ENCODE results near the gene RITA1. TPM values are rescaled to one million over a fixed set of nuclear protein-coding genes. Genes with fewer than 3 reads are reported as not detected.
A peak's percentile ranks its signal among the peaks of the same experiment; 100 is the strongest.

Gene RITA1
- total and polyA plus RNA-seq, 2 experiments from 2014 or later, result 20.0 to 40.4 TPM

DNA sequence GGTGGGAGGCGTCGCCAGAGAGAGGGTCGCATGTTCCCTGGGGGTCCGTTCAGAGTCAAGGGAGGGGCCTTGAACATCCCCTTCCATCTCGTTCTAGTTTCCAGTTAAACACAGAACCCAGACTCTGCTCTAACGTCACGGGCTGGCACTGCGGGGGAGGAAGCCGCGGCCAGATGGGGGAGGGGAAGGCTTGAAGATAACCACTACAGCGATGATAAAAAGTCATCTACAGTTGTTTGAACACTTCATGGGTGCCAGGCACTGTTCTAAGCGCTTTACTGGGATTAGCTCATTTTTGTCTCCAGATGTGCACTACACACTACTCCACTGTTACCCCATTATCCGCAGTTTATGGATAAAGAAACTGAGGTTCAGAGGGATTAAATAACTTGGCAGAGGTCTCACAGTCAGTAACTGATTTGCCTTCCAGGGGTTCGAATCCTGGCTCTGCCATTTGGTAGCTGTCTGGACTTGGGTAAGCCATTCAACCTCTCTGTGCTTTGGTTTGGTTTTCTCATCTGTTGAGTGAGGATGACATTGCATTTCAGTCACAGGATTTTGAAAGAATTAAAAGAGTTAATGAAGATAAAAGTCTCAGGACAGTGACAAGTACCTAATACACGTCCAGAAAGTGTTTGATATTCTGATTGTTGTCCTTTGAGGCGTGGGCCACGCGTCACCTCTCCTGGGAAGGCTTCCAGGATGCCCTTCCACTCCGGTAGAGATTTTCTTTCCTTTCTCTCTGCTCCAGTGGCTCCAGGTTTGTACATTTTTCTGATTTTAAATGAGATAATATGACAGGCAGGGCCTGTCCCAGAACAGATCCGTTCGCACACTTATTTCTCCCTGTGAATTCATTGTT is 49.2 kb upstream of the RITA1 start:
- Mint-ChIP-seq H3K4me3 (peak overlapping the region; percentile 83), H3K27ac (peak overlapping the region; percentile 71), H3K9me3 (no peaks in the 10 kb centered on the region), H3K4me1 (peaks cover 15% of the 10 kb centered on the region), H3K27me3 (ENCODE audit: insufficient read depth, low read depth, poor library complexity) (peaks cover 21% of the 10 kb centered on the region), H3K36me3 (ENCODE audit: low read depth) (no peaks in the 10 kb centered on the region)
- DNase-seq (ENCODE audit: low spot score), result peak; percentile 55
- H3K4me2 ChIP-seq, result peak overlapping the region; percentile 98
- no peaks in the 10 kb centered on the region for H3K36me3 ChIP-seq (ENCODE audit: insufficient read depth)
- peak overlapping the region; percentile 80 for H3K4me3 ChIP-seq
- H3F3A ChIP-seq (replicated peaks; ENCODE audit: low read depth), result 0 out of 2 replicates have a peak, but pooled peaks cover 4% of the 10 kb centered on the region
- no peaks in the 10 kb centered on the region for H4K20me1 ChIP-seq (replicated peaks; ENCODE audit: insufficient read depth)
- no peak overlapping the region for H3K27ac ChIP-seq (ENCODE audit: low read depth)
- peaks cover 14% of the 10 kb centered on the region for H3K4me1 ChIP-seq (ENCODE audit: insufficient read depth)
- H2AFZ ChIP-seq, result peak overlapping the region; percentile 99
- TF ChIP-seq CREB1 (CRISPR knock-in tag; IDR thresholded peaks at IDR 0.05; ENCODE audit: low read depth) (peak; percentile 46), ZNF462 (CRISPR knock-in tag; IDR thresholded peaks at IDR 0.05) (no peak)
- no peaks in the 10 kb centered on the region for H3K79me2 ChIP-seq (replicated peaks; ENCODE audit: insufficient read depth)
- H3K9me2 ChIP-seq (ENCODE audit: insufficient read depth), result no peaks in the 10 kb centered on the region
- peaks cover 8% of the 10 kb centered on the region for H3K27me3 ChIP-seq (ENCODE audit: insufficient read depth)
- peak; percentile 12 for ATAC-seq

- Mint-ChIP-seq H3K27me3 (ENCODE audit: insufficient read depth, low read depth, poor library complexity) (peaks cover 18% of the 10 kb centered on the region), H3K9me3 (no peaks in the 10 kb centered on the region), H3K4me3 (peak overlapping the region; percentile 32; the same call in 1 of the 3 replicates), H3K27ac (no peak overlapping the region), H3K36me3 (ENCODE audit: low read depth) (no peaks in the 10 kb centered on the region), H3K4me1 (peaks cover 15% of the 10 kb centered on the region)
- no peak overlapping the region for H3K4me3 ChIP-seq
- ATAC-seq, result no peak
- DNase-seq (ENCODE audit: low spot score), result no peak
- no peaks in the 10 kb centered on the region for H3K79me2 ChIP-seq (replicated peaks; ENCODE audit: insufficient read depth)
- 0 out of 2 replicates have a peak, but pooled peaks cover 4% of the 10 kb centered on the region for H3F3A ChIP-seq (replicated peaks; ENCODE audit: low read depth)
- no peaks in the 10 kb centered on the region for H4K20me1 ChIP-seq (replicated peaks; ENCODE audit: insufficient read depth)
- H3K4me2 ChIP-seq, result no peak overlapping the region
- no peak overlapping the region for H3K27ac ChIP-seq (ENCODE audit: low read depth)
- H3K4me1 ChIP-seq (ENCODE audit: insufficient read depth), result peaks cover 14% of the 10 kb centered on the region
- H3K9me2 ChIP-seq (ENCODE audit: insufficient read depth), result no peaks in the 10 kb centered on the region
- H3K36me3 ChIP-seq (ENCODE audit: insufficient read depth), result no peaks in the 10 kb centered on the region
- peaks cover 8% of the 10 kb centered on the region for H3K27me3 ChIP-seq (ENCODE audit: insufficient read depth)
- H2AFZ ChIP-seq, result no peak overlapping the region
- TF ChIP-seq, protein P1, sequence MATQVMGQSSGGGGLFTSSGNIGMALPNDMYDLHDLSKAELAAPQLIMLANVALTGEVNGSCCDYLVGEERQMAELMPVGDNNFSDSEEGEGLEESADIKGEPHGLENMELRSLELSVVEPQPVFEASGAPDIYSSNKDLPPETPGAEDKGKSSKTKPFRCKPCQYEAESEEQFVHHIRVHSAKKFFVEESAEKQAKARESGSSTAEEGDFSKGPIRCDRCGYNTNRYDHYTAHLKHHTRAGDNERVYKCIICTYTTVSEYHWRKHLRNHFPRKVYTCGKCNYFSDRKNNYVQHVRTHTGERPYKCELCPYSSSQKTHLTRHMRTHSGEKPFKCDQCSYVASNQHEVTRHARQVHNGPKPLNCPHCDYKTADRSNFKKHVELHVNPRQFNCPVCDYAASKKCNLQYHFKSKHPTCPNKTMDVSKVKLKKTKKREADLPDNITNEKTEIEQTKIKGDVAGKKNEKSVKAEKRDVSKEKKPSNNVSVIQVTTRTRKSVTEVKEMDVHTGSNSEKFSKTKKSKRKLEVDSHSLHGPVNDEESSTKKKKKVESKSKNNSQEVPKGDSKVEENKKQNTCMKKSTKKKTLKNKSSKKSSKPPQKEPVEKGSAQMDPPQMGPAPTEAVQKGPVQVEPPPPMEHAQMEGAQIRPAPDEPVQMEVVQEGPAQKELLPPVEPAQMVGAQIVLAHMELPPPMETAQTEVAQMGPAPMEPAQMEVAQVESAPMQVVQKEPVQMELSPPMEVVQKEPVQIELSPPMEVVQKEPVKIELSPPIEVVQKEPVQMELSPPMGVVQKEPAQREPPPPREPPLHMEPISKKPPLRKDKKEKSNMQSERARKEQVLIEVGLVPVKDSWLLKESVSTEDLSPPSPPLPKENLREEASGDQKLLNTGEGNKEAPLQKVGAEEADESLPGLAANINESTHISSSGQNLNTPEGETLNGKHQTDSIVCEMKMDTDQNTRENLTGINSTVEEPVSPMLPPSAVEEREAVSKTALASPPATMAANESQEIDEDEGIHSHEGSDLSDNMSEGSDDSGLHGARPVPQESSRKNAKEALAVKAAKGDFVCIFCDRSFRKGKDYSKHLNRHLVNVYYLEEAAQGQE (IDR thresholded peaks at IDR 0.05; ENCODE audit: unreplicated experiment), result no peak
- TF ChIP-seq NANOG (IDR thresholded peaks at IDR 0.05; ENCODE audit: borderline replicate concordance), result no peak
- TF ChIP-seq POLR2AphosphoS5 (IDR thresholded peaks at IDR 0.05; ENCODE audit: low read depth), result no peak
- TF ChIP-seq EZH2phosphoT487 (IDR thresholded peaks at IDR 0.05; ENCODE audit: unreplicated experiment), result no peak
- TF ChIP-seq EZH2 (IDR thresholded peaks at IDR 0.05; ENCODE audit: low read depth, unreplicated experiment), result no peak
- TF ChIP-seq ZNF114 (CRISPR knock-in tag; IDR thresholded peaks at IDR 0.05), result no peak
- TF ChIP-seq CREB1 (CRISPR knock-in tag; IDR thresholded peaks at IDR 0.05; ENCODE audit: low read depth), result no peak
- TF ChIP-seq, protein P2, sequence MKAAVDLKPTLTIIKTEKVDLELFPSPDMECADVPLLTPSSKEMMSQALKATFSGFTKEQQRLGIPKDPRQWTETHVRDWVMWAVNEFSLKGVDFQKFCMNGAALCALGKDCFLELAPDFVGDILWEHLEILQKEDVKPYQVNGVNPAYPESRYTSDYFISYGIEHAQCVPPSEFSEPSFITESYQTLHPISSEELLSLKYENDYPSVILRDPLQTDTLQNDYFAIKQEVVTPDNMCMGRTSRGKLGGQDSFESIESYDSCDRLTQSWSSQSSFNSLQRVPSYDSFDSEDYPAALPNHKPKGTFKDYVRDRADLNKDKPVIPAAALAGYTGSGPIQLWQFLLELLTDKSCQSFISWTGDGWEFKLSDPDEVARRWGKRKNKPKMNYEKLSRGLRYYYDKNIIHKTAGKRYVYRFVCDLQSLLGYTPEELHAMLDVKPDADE (IDR thresholded peaks at IDR 0.05), result no peak
These were observed 48.5 kb upstream of the RITA1 start for GRCh38 chr12:113136990-113137511.
